ENCODE data around the gene SETD2.

The SETD2 gene

DNA sequence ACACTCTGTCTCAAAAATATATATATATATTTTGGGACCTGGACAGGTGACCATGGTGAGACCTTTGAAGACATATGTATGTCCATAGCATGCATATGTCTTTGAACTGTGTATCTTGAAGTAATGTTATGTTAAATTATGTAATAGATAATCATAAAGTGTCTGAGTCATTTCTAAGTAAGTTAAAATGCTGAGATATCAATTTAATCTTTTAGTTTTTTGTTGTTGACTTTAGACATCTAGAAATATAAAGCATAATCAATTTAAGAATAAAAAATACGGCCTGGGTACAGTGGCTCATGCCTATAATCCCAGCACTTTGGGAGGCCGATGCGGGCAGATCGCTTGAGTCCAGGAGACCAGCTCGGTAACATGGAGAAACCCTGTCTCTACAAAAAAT lies 12.7 kb upstream of the SETD2 start:
- Histone ChIP-seq H3K79me2 (ENCODE audit: control insufficient read depth, low read length) (no peaks in the 10 kb centered on the region), H3K27me3 (ENCODE audit: control insufficient read depth, low read length) (no peaks in the 10 kb centered on the region), H4K20me1 (ENCODE audit: control insufficient read depth, insufficient read depth, low read depth, low read length) (no peaks in the 10 kb centered on the region), H3K4me2 (ENCODE audit: low read length) (no peak overlapping the region), H3F3A (ENCODE audit: control insufficient read depth, insufficient read depth) (no peaks in the 10 kb centered on the region), H3K9me2 (replicated peaks; ENCODE audit: control insufficient read depth, low read length) (no peaks in the 10 kb centered on the region), H3K36me3 (ENCODE audit: control insufficient read depth, low read length) (no peaks in the 10 kb centered on the region; the same call in 1 of the 2 replicates), H3K4me3 (ENCODE audit: low read length) (no peak overlapping the region), H3K27ac (ENCODE audit: low read depth, low read length) (no peak overlapping the region), H3K9me3 (ENCODE audit: control insufficient read depth, insufficient read depth, low read length) (no peaks in the 10 kb centered on the region), H3K4me1 (ENCODE audit: control insufficient read depth, low read length) (peaks cover 15% of the 10 kb centered on the region)
- TF ChIP-seq CTCF (IDR thresholded peaks at IDR 0.05; ENCODE audit: low read depth, low read length, poor library complexity, severe bottlenecking) = no peak
- no peak for TF ChIP-seq EZH2phosphoT487 (IDR thresholded peaks at IDR 0.05; ENCODE audit: borderline replicate concordance, low read length)

DNA sequence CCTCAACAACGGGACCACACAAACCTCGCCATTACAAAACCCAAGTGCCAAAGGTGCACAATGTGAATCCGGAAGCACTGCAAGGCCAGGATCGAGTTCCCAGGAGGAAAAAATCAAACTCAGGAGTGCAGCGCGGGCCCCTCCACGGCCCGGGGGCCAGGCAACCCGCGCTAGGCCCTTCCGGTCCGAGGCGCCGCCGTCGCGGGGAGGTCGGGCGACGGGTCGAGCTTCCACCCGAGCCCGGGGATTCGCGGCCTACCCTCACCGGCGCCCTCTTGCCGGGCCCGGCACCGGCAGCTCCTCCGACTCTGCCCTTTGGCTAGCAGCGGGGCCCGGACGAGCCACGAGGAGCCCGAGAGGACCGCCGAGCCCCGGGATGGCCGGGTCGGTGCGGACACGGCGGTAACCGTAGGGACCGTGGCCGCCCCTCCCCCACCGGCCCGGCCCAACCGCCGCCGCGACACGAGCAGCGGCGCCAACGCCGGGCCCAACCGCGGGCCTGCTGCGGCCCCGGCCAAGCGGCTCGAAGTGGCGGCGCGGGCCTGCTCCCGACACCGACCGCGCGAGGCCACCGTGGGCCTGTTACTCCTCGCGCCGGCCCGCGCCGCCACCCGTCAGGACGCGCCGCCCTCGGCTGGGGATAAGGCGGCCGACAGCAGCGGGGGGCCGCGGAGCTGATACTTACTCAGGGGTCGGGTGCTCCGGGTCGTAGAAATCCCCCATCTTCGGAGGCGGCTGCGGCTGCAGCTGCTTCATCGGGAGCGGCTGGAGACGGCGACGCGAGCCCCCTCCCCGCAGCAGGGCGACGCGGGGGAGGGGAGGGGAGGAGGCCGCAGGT lies 525 bp downstream of the SETD2 start:
- Histone ChIP-seq H3F3A (ENCODE audit: control insufficient read depth, insufficient read depth) (no peaks in the 10 kb centered on the region), H3K27ac (ENCODE audit: low read depth, low read length) (peak overlapping the region; percentile 67), H3K9me3 (ENCODE audit: control insufficient read depth, insufficient read depth, low read length) (no peaks in the 10 kb centered on the region), H3K4me3 (ENCODE audit: low read length) (peak overlapping the region; percentile 83), H3K27me3 (ENCODE audit: control insufficient read depth, low read length) (no peaks in the 10 kb centered on the region), H3K9me2 (replicated peaks; ENCODE audit: control insufficient read depth, low read length) (no peaks in the 10 kb centered on the region), H3K4me1 (ENCODE audit: control insufficient read depth, low read length) (peaks cover 52% of the 10 kb centered on the region), H3K79me2 (ENCODE audit: control insufficient read depth, low read length) (peaks cover 75% of the 10 kb centered on the region), H4K20me1 (ENCODE audit: control insufficient read depth, insufficient read depth, low read depth, low read length) (peaks cover 29% of the 10 kb centered on the region), H3K4me2 (ENCODE audit: low read length) (peak overlapping the region; percentile 85), H3K36me3 (ENCODE audit: control insufficient read depth, low read length) (peaks cover 24% of the 10 kb centered on the region)
- no peak for TF ChIP-seq EZH2phosphoT487 (IDR thresholded peaks at IDR 0.05; ENCODE audit: borderline replicate concordance, low read length)
- peak; percentile 10 for TF ChIP-seq CTCF (IDR thresholded peaks at IDR 0.05; ENCODE audit: low read depth, low read length, poor library complexity, severe bottlenecking)

DNA sequence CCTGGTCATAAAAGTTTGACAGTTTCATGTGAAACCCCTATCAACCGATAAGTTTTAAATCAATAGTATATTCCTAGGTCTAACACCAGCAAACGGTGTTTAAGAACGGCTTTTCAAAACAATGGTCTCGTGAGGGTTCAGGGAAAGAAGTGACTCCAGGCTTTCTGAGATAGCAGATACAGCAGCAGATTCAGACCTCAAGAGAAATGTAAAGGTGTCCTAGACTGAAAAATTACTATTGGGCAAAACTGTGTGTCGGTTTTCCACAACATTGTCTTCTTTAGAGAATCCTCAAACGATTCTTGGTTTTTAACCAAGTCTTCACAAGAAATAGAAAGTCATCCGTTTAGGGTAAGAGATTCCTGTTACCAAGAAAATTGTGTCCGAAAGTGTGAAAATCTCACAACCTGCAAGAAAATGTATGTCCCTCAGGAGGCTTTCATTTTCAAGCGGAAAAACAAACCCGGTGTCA lies 1.2 kb downstream of the SETD2 start:
- Histone ChIP-seq H3F3A (ENCODE audit: control insufficient read depth, insufficient read depth) (no peaks in the 10 kb centered on the region), H3K27ac (ENCODE audit: low read depth, low read length) (peak overlapping the region; percentile 67), H3K4me3 (ENCODE audit: low read length) (peak overlapping the region; percentile 83), H3K9me2 (replicated peaks; ENCODE audit: control insufficient read depth, low read length) (no peaks in the 10 kb centered on the region), H3K36me3 (ENCODE audit: control insufficient read depth, low read length) (peaks cover 24% of the 10 kb centered on the region), H3K4me1 (ENCODE audit: control insufficient read depth, low read length) (peaks cover 54% of the 10 kb centered on the region), H4K20me1 (ENCODE audit: control insufficient read depth, insufficient read depth, low read depth, low read length) (peaks cover 34% of the 10 kb centered on the region), H3K4me2 (ENCODE audit: low read length) (peak overlapping the region; percentile 85), H3K79me2 (ENCODE audit: control insufficient read depth, low read length) (peaks cover 82% of the 10 kb centered on the region), H3K9me3 (ENCODE audit: control insufficient read depth, insufficient read depth, low read length) (no peaks in the 10 kb centered on the region), H3K27me3 (ENCODE audit: control insufficient read depth, low read length) (no peaks in the 10 kb centered on the region)
- no peak for TF ChIP-seq EZH2phosphoT487 (IDR thresholded peaks at IDR 0.05; ENCODE audit: borderline replicate concordance, low read length)
- TF ChIP-seq CTCF (IDR thresholded peaks at IDR 0.05; ENCODE audit: low read depth, low read length, poor library complexity, severe bottlenecking) = no peak

Measured in DOHH2 (cell line).